A673 (cell line): Measurements from ENCODE around the gene FITM1. TPM values are rescaled to one million over a fixed set of nuclear protein-coding genes. Genes with fewer than 3 reads are reported as not detected.

ENCODE experiments used
- BruUV-seq: library from RNA; stranded (reverse); fragments of 400-500 nt; replicated peaks from 2 replicates; lab custom pipeline; 2021; lab: Mats Ljungman, UMichigan
- CTCF ChIA-PET: fragments of 300-600 bp; sonication (Branson Sonifier 250); formaldehyde crosslinking; loops from one replicate; lab custom pipeline; 2022; ENCODE audit warnings: antibody characterized with exemption; lab: Charles Lee
- POLR2A ChIA-PET: fragments of 300-600 bp; sonication (Branson Sonifier 250); formaldehyde crosslinking; loops from one replicate; lab custom pipeline; 2022; ENCODE audit warnings: antibody characterized with exemption; ENCODE audit not compliant: low non-redundant PET; lab: Charles Lee
- DNase-seq: peaks from one replicate; pipeline ENCODE4 v3.0.0-alpha.2; 2015; ENCODE audit warnings: low spot score
- H3K27ac ChIP-seq: fragments of 200-600 bp; sonication (generic); 2 replicates; pipeline ENCODE4 v1.5.1; 2016; ENCODE audit warnings: mixed run types, low read depth, mild to moderate bottlenecking, mixed read lengths, antibody characterized with exemption, low read length; ENCODE audit not compliant: poor library complexity, severe bottlenecking
- H3K27me3 ChIP-seq: fragments of 200-600 bp; sonication (generic); replicated peaks from 2 replicates; pipeline ENCODE4 v1.6.1; 2017; ENCODE audit warnings: mixed run types, low read depth, mild to moderate bottlenecking, mixed read lengths, antibody characterized with exemption, low read length; ENCODE audit not compliant: insufficient read depth, poor library complexity
- H3K36me3 ChIP-seq: fragments of 200-600 bp; sonication (generic); 2 replicates; pipeline ENCODE4 v1.6.1; 2016; ENCODE audit warnings: mixed run types, mild to moderate bottlenecking, mixed read lengths, antibody characterized with exemption, low read length; ENCODE audit not compliant: insufficient read depth, poor library complexity, severe bottlenecking
- H3K4me1 ChIP-seq: fragments of 200-600 bp; sonication (generic); 2 replicates; pipeline ENCODE4 v1.6.1; 2017; ENCODE audit warnings: mixed run types, mild to moderate bottlenecking, mixed read lengths, antibody characterized with exemption, low read length; ENCODE audit not compliant: insufficient read depth, poor library complexity, severe bottlenecking
- H3K4me3 ChIP-seq: fragments of 200-600 bp; sonication (generic); 2 replicates; pipeline ENCODE4 v1.5.1; 2016; ENCODE audit warnings: low read depth, mixed run types, mild to moderate bottlenecking, mixed read lengths, low read length; ENCODE audit not compliant: poor library complexity, severe bottlenecking
- H3K9me3 ChIP-seq: fragments of 200-600 bp; sonication (generic); 2 replicates; pipeline ENCODE4 v1.6.1; 2016; ENCODE audit warnings: mixed run types, low read depth, mild to moderate bottlenecking, mixed read lengths, antibody characterized with exemption, low read length; ENCODE audit not compliant: poor library complexity, severe bottlenecking
- EZH2 ChIP-seq: fragments of 200-600 bp; sonication (generic); IDR thresholded peaks from 2 replicates; pipeline ENCODE4 v1.6.1; 2017; ENCODE audit warnings: borderline replicate concordance, low read depth, mild to moderate bottlenecking, mixed read lengths, antibody characterized with exemption, low read length; ENCODE audit not compliant: poor library complexity, severe bottlenecking
- intact Hi-C: fragments of 100-400 bp; cut with micrococcal nuclease; formaldehyde crosslinking; loops from one replicate; pipeline ENCODE4 v1.10.0; 2022; ENCODE audit not compliant: unreplicated experiment
- total RNA-seq: library from RNA; stranded (reverse); gene quantifications from 2 replicates; pipeline ENCODE4 v1.2.3, GENCODE V29; 2021
- TF ChIP-seq, protein P1 (sequence below): fragments of 300-800, 200-600 bp; sonication (generic); conservative IDR thresholded peaks from 2 replicates; pipeline ENCODE4 v1.5.1; 2017; ENCODE audit warnings: low read depth, mild to moderate bottlenecking, antibody characterized with exemption, low read length, moderate library complexity, mixed read lengths

The FITM1 gene
- total RNA-seq, 1 experiment from 2014 or later, result not detected

DNA sequence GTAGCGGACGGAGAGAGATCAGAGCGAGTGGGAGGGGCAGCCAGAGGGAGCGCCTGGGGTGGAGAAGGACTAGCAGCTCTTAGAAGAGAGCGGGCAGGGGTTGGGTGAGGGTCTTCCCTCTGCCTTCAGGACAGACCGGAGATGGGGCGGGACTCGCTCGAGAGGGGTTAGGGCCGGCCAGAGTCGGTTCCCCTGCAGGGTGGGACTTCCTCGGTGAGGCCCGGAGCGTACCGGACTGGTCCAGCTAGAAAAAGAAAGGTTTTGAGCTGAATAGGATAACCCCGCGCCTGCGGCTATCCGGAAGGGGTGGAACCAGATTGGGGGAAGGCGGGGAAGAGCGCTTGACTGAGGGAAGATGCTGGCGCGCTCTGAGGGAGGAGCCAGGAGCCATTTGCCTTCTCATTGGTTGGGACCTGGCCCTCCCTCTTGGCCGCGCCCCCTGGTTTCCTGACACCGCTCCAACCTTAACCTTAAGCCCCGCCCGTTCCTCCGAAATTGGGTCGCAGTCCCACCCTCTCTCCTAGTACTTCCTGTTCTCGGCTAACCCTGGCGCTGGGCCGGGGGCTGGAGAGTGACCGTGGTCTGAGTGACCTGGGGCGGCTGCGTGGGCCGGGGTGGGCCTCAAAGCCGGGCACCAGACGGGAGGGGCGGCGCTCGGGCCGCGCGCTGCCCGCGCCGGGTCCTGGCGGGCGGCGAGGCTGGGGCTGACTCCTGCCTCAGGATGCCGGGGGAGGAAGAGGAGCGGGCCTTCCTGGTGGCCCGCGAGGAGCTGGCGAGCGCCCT is 16.7 kb downstream of the FITM1 start, which contains the start of gene RNF31:
Gene RNF31 (plus strand): TSS at position 521 of the 783 bp plus-strand sequence. CDS start 201 bp downstream, at position 722.
- ChIA-PET POLR2A (interaction anchor here (0.5 to 1.0 kb wide), 5 partner anchors 8 to 224 kb away, joined by 3 to 6 read pairs (median 4); partner anchors contain the start of genes DCAF11 and NRL), CTCF (interaction anchor here (1.0 kb wide), 1 partner anchor 39 kb away, joined by 3 read pairs; no protein-coding TSS in a partner anchor)
- Histone ChIP-seq H3K27ac (peak within 1 kb of the TSS; percentile 87), H3K36me3 (peaks cover 42% of the 10 kb centered on the region), H3K9me3 (no peaks in the 10 kb centered on the region), H3K4me3 (peak within 1 kb of the TSS; percentile 90), H3K4me1 (peaks cover 12% of the 10 kb centered on the region), H3K27me3 (no peaks in the 10 kb centered on the region)
- intact Hi-C loops, result loop anchor here (1.0 to 5.0 kb wide), 2 partner anchors 14 to 40 kb away; partner anchors contain the start of genes IPO4 and IRF9
- DNase-seq, result peak; percentile 99
- BruUV-seq, result no TSS peak
- no peak for TF ChIP-seq EZH2
- TF ChIP-seq, protein P1, sequence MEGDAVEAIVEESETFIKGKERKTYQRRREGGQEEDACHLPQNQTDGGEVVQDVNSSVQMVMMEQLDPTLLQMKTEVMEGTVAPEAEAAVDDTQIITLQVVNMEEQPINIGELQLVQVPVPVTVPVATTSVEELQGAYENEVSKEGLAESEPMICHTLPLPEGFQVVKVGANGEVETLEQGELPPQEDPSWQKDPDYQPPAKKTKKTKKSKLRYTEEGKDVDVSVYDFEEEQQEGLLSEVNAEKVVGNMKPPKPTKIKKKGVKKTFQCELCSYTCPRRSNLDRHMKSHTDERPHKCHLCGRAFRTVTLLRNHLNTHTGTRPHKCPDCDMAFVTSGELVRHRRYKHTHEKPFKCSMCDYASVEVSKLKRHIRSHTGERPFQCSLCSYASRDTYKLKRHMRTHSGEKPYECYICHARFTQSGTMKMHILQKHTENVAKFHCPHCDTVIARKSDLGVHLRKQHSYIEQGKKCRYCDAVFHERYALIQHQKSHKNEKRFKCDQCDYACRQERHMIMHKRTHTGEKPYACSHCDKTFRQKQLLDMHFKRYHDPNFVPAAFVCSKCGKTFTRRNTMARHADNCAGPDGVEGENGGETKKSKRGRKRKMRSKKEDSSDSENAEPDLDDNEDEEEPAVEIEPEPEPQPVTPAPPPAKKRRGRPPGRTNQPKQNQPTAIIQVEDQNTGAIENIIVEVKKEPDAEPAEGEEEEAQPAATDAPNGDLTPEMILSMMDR, result no peak

DNA sequence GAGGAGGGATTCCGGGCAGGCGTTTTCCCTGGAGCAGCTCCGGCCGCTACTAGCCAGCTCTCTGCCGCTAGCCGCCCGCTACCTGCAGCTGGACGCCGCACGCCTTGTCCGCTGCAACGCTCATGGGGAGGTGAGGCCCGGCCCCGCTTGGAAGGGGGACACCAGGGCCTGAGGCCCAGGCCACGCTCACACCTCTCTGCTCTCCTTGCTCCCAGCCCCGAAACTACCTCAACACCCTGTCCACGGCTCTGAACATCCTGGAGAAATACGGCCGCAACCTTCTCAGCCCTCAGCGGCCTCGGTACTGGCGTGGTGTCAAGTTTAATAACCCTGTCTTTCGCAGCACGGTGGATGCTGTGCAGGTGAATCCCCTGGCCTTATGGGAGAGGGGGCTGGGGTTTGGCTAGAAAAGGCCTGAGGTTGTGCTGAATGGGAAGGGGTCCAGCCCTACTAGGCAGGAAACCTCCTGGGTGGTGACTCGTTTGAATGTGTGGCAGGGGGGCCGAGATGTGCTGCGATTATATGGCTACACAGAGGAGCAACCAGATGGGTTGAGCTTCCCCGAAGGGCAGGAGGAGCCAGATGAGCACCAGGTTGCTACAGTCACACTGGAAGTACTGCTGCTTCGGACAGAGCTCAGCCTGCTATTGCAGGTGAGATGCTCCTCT is 17.4 kb downstream of the FITM1 start:
- no peak for DNase-seq
- ChIA-PET CTCF (no interaction called here), POLR2A (interaction anchor here (0.6 kb wide), 1 partner anchor 223 kb away, joined by 3 read pairs; no protein-coding TSS in a partner anchor)
- Histone ChIP-seq H3K27ac (peak overlapping the region; percentile 87), H3K4me1 (peaks cover 12% of the 10 kb centered on the region), H3K4me3 (peak overlapping the region; percentile 90), H3K27me3 (no peaks in the 10 kb centered on the region), H3K9me3 (no peaks in the 10 kb centered on the region), H3K36me3 (peaks cover 48% of the 10 kb centered on the region)
- intact Hi-C loops, result loop anchor here (1.0 to 5.0 kb wide), 2 partner anchors 13 to 39 kb away; partner anchors contain the start of genes IPO4 and IRF9
- no peak for TF ChIP-seq EZH2
- TF ChIP-seq, protein P1, result no peak
- TSS peak; percentile 46 for BruUV-seq

DNA sequence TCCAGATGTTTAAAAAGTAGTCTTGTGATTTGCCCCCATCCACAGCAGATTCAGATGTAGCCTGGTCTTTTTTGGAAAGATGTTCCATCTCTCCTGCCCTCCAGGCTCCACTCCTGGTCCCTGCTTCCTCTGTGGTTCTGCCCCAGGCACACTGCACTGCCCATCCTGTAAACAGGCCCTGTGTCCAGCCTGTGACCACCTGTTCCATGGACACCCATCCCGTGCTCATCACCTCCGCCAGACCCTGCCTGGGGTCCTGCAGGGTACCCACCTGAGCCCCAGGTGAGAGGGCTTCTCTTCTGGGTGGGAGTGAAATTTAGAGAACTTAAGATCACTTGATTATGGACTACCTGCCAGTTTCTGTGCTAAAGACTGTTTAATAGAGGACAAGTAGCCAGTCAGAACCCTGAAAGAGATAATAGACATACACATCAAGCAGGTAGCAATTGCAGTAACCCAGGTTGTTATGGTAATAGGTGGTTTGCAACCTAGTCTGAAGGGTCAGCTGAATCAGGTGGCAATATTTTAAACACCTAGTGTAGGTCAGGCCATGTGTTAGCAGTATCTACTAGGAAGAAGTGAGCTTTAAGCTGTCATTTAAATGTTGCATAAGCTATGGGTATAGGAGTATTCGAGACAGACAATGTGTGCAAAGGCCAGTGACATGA is 19.0 kb downstream of the FITM1 start:
- no TSS peak for BruUV-seq
- intact Hi-C loops, result loop anchor here (5.0 kb wide), 1 partner anchor 38 kb away; the partner anchor contains the start of gene IPO4
- H3K4me3 ChIP-seq, result no peak overlapping the region
- DNase-seq, result no peak
- H3K36me3 ChIP-seq, result peaks cover 41% of the 10 kb centered on the region
- CTCF ChIA-PET, result no interaction called here
- H3K27ac ChIP-seq, result no peak overlapping the region
- POLR2A ChIA-PET, result no interaction called here
- peaks cover 12% of the 10 kb centered on the region for H3K4me1 ChIP-seq
- no peaks in the 10 kb centered on the region for H3K27me3 ChIP-seq
- H3K9me3 ChIP-seq, result no peaks in the 10 kb centered on the region
- TF ChIP-seq, protein P1, result no peak
- no peak for TF ChIP-seq EZH2
